Measurements from ENCODE around the gene TTLL12. TPM values are rescaled to one million over a fixed set of nuclear protein-coding genes. Genes with fewer than 3 reads are reported as not detected.

TTLL12 gene
- total and polyA plus RNA-seq, 2 experiments from 2014 or later, result 29.5 to 42.8 TPM

DNA sequence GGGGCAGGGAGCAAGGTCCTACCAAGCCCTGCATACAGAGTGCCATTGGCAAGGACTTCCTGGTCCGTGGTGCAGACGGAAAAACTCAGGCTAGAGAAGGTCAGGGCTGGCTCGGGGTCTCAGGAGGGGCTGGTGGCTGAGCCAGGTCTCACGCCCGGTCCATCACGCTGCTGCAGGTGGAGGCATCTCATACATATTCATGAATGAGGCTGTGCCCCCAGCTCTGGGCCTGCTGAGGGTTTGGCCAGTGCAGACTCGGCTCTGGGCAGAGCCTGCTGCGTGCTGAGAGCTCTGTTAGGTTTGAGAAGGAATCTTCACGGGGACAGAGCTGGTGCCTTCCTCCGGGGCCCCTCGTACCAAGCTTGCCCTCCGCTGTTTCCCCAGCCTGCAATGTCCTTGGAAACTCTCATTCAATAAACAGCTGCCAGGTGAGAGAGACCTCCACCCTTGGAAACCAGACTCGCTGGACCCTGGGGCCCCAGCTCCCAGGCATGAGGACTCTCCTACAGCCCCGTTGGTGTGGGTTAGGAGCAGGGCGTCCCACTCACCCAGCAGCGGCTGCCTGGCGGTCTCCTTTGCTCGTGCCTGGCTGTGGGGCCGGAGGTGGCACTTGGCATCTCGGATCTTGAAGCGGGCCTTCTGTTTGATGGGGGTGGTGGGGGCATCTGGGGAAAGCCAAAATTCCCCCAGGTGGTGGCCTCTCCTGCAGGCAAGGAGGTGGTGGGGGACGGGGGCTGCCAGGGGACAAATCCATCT is 33.9 kb upstream of the TTLL12 start:
- H3K27me3 ChIP-seq (replicated peaks; ENCODE audit: insufficient read depth), result peaks cover 7% of the 10 kb centered on the region; the same call in 1 of the 2 replicates
- no peak overlapping the region for H3K4me2 ChIP-seq (ENCODE audit: unreplicated experiment)
- no peak overlapping the region for H3K4me3 ChIP-seq
- no peak overlapping the region for H2AFZ ChIP-seq
- 58 to 63% methylated on average over 22 of the region's 22 CpGs for WGBS, 2 experiments (ENCODE audit: low coverage in 1 of 2, low lambda C conversion rate in 2 of 2, missing lambda C conversion rate in 2 of 2)
- no peaks in the 10 kb centered on the region for H3K36me3 ChIP-seq (ENCODE audit: low read depth)
- no peaks in the 10 kb centered on the region for H3K9me3 ChIP-seq (ENCODE audit: low read depth)
- in situ Hi-C loops (cut with MboI), result no loop called here
- H3K9ac ChIP-seq, result no peak overlapping the region
- TF ChIP-seq EZH2 (IDR thresholded peaks at IDR 0.05; ENCODE audit: insufficient read depth, poor library complexity, severe bottlenecking) (no peak), EZH2phosphoT487 (IDR thresholded peaks at IDR 0.05; ENCODE audit: insufficient read depth, low read depth) (no peak)
- no peaks in the 10 kb centered on the region for H3K4me1 ChIP-seq (ENCODE audit: insufficient read depth)
- H3K79me2 ChIP-seq (ENCODE audit: insufficient read depth), result no peaks in the 10 kb centered on the region
- DNase-seq, result no peak
- H4K20me1 ChIP-seq (ENCODE audit: insufficient read depth), result no peaks in the 10 kb centered on the region
- no peaks in the 10 kb centered on the region for H3K9me2 ChIP-seq (ENCODE audit: insufficient read depth)
- H3K27ac ChIP-seq, result no peak overlapping the region
- H3F3A ChIP-seq (ENCODE audit: insufficient read depth), result no peaks in the 10 kb centered on the region

DNA sequence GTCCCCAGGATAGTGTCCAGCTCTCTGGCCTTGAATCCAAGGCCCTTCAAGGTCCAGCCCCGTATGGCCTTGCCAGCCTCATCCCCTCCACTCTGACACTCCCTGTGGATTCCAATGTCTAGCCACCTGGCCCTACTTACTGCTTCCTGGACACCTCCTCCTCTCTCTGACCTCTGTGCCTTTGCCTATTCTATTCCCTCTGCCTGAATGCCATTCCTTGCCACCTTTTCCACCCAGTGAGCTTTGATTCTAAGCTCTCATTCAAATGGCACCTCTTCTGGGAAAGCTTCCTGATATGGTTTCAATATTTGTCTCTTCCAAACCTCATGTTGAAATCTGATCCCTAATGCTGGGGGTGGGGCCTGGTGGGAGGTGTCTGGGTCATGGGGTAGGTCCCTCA is 31.9 kb upstream of the TTLL12 start:
- H3K9me2 ChIP-seq (ENCODE audit: insufficient read depth), result no peaks in the 10 kb centered on the region
- no peaks in the 10 kb centered on the region for H3K79me2 ChIP-seq (ENCODE audit: insufficient read depth)
- no peak overlapping the region for H3K9ac ChIP-seq
- no peak overlapping the region for H2AFZ ChIP-seq
- no peak for DNase-seq
- in situ Hi-C loops (cut with MboI), result no loop called here
- no peaks in the 10 kb centered on the region for H4K20me1 ChIP-seq (ENCODE audit: insufficient read depth)
- no peaks in the 10 kb centered on the region for H3F3A ChIP-seq (ENCODE audit: insufficient read depth)
- no peaks in the 10 kb centered on the region for H3K9me3 ChIP-seq (ENCODE audit: low read depth)
- TF ChIP-seq EZH2phosphoT487 (IDR thresholded peaks at IDR 0.05; ENCODE audit: insufficient read depth, low read depth) (no peak), EZH2 (IDR thresholded peaks at IDR 0.05; ENCODE audit: insufficient read depth, poor library complexity, severe bottlenecking) (no peak)
- H3K4me3 ChIP-seq, result no peak overlapping the region
- H3K36me3 ChIP-seq (ENCODE audit: low read depth), result no peaks in the 10 kb centered on the region
- 60 to 80% methylated on average over 1 of the region's 1 CpG for WGBS, 2 experiments (ENCODE audit: low coverage in 1 of 2, low lambda C conversion rate in 2 of 2, missing lambda C conversion rate in 2 of 2)
- 0 out of 2 replicates have a peak, but pooled peaks cover 3% of the 10 kb centered on the region for H3K27me3 ChIP-seq (replicated peaks; ENCODE audit: insufficient read depth)
- H3K4me2 ChIP-seq (ENCODE audit: unreplicated experiment), result no peak overlapping the region
- H3K27ac ChIP-seq, result no peak overlapping the region
- no peaks in the 10 kb centered on the region for H3K4me1 ChIP-seq (ENCODE audit: insufficient read depth)

DNA sequence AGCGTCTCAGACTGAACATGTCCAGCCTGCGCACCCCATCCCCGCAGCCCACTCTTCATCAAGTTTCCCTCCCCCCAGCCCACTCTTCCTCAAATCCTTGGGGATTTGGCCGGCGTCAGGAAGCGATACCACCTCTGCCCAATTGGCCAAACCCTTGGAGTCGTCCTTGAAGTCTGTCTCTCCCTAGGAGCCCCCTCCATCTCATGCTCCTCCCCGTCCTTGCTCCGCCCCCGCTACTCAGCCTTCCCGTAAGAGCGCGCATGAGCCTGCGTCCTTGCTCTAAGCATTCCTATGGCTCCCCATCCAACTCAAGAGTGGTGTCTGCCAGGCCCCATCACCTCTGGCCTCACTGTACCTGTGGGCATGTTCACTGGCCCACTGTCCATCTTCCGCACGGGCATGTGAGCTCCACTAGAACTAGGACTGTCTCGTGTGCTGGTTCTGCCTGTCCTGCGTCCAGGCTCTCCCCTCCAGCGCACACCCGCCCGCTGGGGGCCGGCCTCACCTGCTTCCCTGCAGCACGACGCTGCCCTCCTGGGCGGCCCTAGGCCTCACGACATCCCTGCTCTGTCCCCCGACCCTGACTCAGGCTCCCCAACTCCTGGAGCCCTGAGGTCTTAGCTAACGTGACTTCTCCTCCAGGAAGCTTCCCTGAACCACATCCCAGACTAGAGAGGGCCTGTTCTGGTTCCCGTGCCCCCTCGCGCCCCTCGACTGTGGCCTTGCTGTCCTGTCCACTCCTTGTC is 30.5 kb upstream of the TTLL12 start:
- Histone ChIP-seq H3K27ac (no peak overlapping the region), H3K4me3 (no peak overlapping the region), H3K4me1 (ENCODE audit: insufficient read depth) (no peaks in the 10 kb centered on the region), H3K9ac (no peak overlapping the region), H2AFZ (no peak overlapping the region), H3K79me2 (ENCODE audit: insufficient read depth) (no peaks in the 10 kb centered on the region), H3F3A (ENCODE audit: insufficient read depth) (no peaks in the 10 kb centered on the region), H4K20me1 (ENCODE audit: insufficient read depth) (no peaks in the 10 kb centered on the region), H3K36me3 (ENCODE audit: low read depth) (no peaks in the 10 kb centered on the region), H3K9me2 (ENCODE audit: insufficient read depth) (no peaks in the 10 kb centered on the region), H3K9me3 (ENCODE audit: low read depth) (no peaks in the 10 kb centered on the region), H3K4me2 (ENCODE audit: unreplicated experiment) (no peak overlapping the region), H3K27me3 (replicated peaks; ENCODE audit: insufficient read depth) (no peaks in the 10 kb centered on the region)
- no peak for TF ChIP-seq EZH2 (IDR thresholded peaks at IDR 0.05; ENCODE audit: insufficient read depth, poor library complexity, severe bottlenecking)
- TF ChIP-seq EZH2phosphoT487 (IDR thresholded peaks at IDR 0.05; ENCODE audit: insufficient read depth, low read depth), result no peak
- in situ Hi-C loops (cut with MboI), result no loop called here
- DNase-seq, result no peak
- WGBS, 2 experiments (ENCODE audit: low coverage in 1 of 2, low lambda C conversion rate in 2 of 2, missing lambda C conversion rate in 2 of 2), result 71 to 72% methylated on average over 29 to 32 of the region's 32 CpGs

DNA sequence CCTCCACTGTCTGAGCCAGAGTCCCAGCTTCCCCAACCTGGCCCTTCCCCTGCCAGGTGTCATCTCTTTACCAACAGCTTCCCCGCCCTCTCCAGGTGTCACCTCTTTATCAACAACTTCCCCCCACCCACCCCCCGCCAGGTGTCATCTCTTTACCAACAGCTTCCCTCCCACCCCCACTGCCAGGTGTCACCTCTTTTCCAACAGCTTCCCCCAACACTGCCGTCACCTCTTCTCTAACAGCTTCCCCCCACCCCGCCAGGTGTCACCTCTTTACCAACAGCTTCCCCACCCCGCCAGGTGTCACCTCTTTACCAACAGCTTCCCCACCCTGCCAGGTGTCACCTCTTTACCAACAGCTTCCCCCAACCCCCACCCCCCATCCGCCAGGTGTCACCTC is 29.8 kb upstream of the TTLL12 start:
- Histone ChIP-seq H3K9ac (no peak overlapping the region), H3K79me2 (ENCODE audit: insufficient read depth) (no peaks in the 10 kb centered on the region), H3K9me3 (ENCODE audit: low read depth) (no peaks in the 10 kb centered on the region), H3K36me3 (ENCODE audit: low read depth) (no peaks in the 10 kb centered on the region), H3K27me3 (replicated peaks; ENCODE audit: insufficient read depth) (no peaks in the 10 kb centered on the region), H4K20me1 (ENCODE audit: insufficient read depth) (no peaks in the 10 kb centered on the region), H3K4me3 (no peak overlapping the region), H3K4me1 (ENCODE audit: insufficient read depth) (no peaks in the 10 kb centered on the region), H3K27ac (no peak overlapping the region), H3F3A (ENCODE audit: insufficient read depth) (no peaks in the 10 kb centered on the region), H3K4me2 (ENCODE audit: unreplicated experiment) (no peak overlapping the region), H3K9me2 (ENCODE audit: insufficient read depth) (no peaks in the 10 kb centered on the region), H2AFZ (no peak overlapping the region)
- no peak for DNase-seq
- no peak for TF ChIP-seq EZH2 (IDR thresholded peaks at IDR 0.05; ENCODE audit: insufficient read depth, poor library complexity, severe bottlenecking)
- WGBS, 2 experiments (ENCODE audit: low coverage in 1 of 2, low lambda C conversion rate in 2 of 2, missing lambda C conversion rate in 2 of 2), result 33 to 75% methylated on average over 1 to 6 of the region's 6 CpGs
- in situ Hi-C loops (cut with MboI), result no loop called here
